ENCODE data around the gene KIF20B. TPM values are rescaled to one million over a fixed set of nuclear protein-coding genes. Genes with fewer than 3 reads are reported as not detected.

Gene KIF20B
- total and polyA plus RNA-seq, 2 donors from 2014 or later, result 0.67 to 7.3 TPM

DNA sequence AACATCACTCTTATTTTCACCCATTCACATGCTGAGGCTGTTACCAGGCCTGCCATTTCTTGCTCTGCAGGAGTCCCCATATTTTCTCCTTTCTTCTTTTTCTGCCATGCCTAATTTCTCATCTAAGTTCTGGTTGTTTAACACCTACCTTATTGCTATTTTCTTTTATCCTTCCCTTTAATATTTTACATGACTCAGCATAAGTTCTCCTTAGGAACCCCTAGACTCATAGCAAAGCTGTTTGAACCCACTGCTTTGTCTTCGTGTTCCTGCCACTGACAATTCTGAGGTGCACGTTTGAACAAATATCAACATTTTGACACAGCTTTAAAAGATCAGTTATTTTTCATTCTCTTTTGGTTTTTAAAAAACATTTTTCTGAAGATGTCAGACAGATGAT lies 98.2 kb downstream of the KIF20B start:
- no peaks in the 10 kb centered on the region for H3K36me3 ChIP-seq (ENCODE audit: control insufficient read depth in 2 of 3, insufficient read depth in 3 of 3, low read length in 3 of 3)
- H3K4me1 ChIP-seq (ENCODE audit: control insufficient read depth in 2 of 3, insufficient read depth in 2 of 3, low read depth in 1 of 3, low read length in 3 of 3), result peaks cover 0 to 3% (median 0%) of the 10 kb centered on the region in 3 donors
- TF ChIP-seq, protein P1, sequence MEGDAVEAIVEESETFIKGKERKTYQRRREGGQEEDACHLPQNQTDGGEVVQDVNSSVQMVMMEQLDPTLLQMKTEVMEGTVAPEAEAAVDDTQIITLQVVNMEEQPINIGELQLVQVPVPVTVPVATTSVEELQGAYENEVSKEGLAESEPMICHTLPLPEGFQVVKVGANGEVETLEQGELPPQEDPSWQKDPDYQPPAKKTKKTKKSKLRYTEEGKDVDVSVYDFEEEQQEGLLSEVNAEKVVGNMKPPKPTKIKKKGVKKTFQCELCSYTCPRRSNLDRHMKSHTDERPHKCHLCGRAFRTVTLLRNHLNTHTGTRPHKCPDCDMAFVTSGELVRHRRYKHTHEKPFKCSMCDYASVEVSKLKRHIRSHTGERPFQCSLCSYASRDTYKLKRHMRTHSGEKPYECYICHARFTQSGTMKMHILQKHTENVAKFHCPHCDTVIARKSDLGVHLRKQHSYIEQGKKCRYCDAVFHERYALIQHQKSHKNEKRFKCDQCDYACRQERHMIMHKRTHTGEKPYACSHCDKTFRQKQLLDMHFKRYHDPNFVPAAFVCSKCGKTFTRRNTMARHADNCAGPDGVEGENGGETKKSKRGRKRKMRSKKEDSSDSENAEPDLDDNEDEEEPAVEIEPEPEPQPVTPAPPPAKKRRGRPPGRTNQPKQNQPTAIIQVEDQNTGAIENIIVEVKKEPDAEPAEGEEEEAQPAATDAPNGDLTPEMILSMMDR (IDR thresholded peaks at IDR 0.05; ENCODE audit: borderline replicate concordance, extremely low read depth, insufficient read depth), result no peak
- no peak for FAIRE-seq
- no peak overlapping the region for H3K9ac ChIP-seq (ENCODE audit: low read length in 3 of 3)
- no peaks in the 10 kb centered on the region for H3K27me3 ChIP-seq (ENCODE audit: control insufficient read depth, insufficient read depth, low read length)
- no peaks in the 10 kb centered on the region for H3K9me3 ChIP-seq (ENCODE audit: control insufficient read depth in 2 of 3, insufficient read depth in 1 of 3, low read length in 3 of 3)
- H3K4me3 ChIP-seq (ENCODE audit: low read length in 3 of 3), result no peak overlapping the region
- no peak for DNase-seq
- H3K27ac ChIP-seq (ENCODE audit: low read depth in 2 of 2, low read length in 2 of 2), result no peak overlapping the region
- intact Hi-C loops (cut with DNase I), result loop anchor here (10.0 kb wide), 1 partner anchor 1065 kb away; no protein-coding TSS in a partner anchor

DNA sequence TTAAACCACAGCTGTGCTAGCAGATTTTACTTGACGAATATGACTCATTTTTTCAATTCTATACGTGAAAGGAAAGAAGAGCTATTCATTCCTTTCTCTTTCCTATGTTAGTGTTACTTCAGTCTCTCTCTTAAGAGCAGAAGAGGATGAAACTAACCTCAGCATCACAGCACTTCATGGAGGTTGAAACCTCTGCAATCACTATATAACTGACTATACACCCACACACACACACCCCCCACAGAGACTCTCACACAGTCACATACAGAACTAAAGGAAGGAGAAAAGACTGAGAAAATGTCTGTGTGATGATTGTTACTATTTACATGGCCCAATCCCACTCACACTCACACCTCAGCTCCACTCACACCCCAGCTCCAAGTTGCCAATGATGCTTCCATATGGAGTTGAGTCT lies 104.2 kb downstream of the KIF20B start:
- no peaks in the 10 kb centered on the region for H3K4me1 ChIP-seq (ENCODE audit: control insufficient read depth in 2 of 3, insufficient read depth in 2 of 3, low read depth in 1 of 3, low read length in 3 of 3)
- no peak for FAIRE-seq
- no peaks in the 10 kb centered on the region for H3K9me3 ChIP-seq (ENCODE audit: control insufficient read depth in 2 of 3, insufficient read depth in 1 of 3, low read length in 3 of 3)
- TF ChIP-seq, protein P1 (IDR thresholded peaks at IDR 0.05; ENCODE audit: borderline replicate concordance, extremely low read depth, insufficient read depth), result no peak
- no peak for DNase-seq
- H3K4me3 ChIP-seq (ENCODE audit: low read length in 3 of 3), result no peak overlapping the region
- no peak overlapping the region for H3K9ac ChIP-seq (ENCODE audit: low read length in 3 of 3)
- intact Hi-C loops (cut with DNase I), result no loop called here
- H3K36me3 ChIP-seq (ENCODE audit: control insufficient read depth in 2 of 3, insufficient read depth in 3 of 3, low read length in 3 of 3), result no peaks in the 10 kb centered on the region
- H3K27ac ChIP-seq (ENCODE audit: low read depth in 2 of 2, low read length in 2 of 2), result no peak overlapping the region
- no peaks in the 10 kb centered on the region for H3K27me3 ChIP-seq (ENCODE audit: control insufficient read depth, insufficient read depth, low read length)

DNA sequence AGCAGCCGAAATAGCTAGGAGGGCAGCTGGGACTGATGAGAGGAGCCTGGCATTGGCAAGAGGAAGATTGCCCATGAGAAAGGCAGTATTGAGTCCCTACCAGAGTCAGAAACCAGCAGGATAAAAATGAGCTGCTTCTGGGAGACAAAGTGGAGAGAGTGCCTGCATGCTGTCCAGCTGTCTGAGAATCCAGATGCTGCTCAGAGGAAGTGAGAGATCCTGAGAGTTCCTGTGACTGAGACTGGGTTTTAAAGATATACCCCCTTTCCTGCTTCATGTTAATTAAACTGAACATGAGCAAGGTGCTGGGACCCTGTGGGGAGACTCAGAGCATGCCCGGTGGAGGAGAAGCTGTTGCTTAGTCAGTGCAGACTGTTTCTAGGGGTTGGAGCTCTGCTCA lies 107.5 kb downstream of the KIF20B start:
- H3K4me3 ChIP-seq (ENCODE audit: low read length in 3 of 3), result no peak overlapping the region
- intact Hi-C loops (cut with DNase I), result no loop called here
- H3K9me3 ChIP-seq (ENCODE audit: control insufficient read depth in 2 of 3, insufficient read depth in 1 of 3, low read length in 3 of 3), result no peaks in the 10 kb centered on the region
- no peak overlapping the region for H3K9ac ChIP-seq (ENCODE audit: low read length in 3 of 3)
- no peaks in the 10 kb centered on the region for H3K27me3 ChIP-seq (ENCODE audit: control insufficient read depth, insufficient read depth, low read length)
- no peak for FAIRE-seq
- no peaks in the 10 kb centered on the region for H3K4me1 ChIP-seq (ENCODE audit: control insufficient read depth in 2 of 3, insufficient read depth in 2 of 3, low read depth in 1 of 3, low read length in 3 of 3)
- no peak for DNase-seq
- H3K27ac ChIP-seq (ENCODE audit: low read depth in 2 of 2, low read length in 2 of 2), result no peak overlapping the region
- no peaks in the 10 kb centered on the region for H3K36me3 ChIP-seq (ENCODE audit: control insufficient read depth in 2 of 3, insufficient read depth in 3 of 3, low read length in 3 of 3)
- TF ChIP-seq, protein P1 (IDR thresholded peaks at IDR 0.05; ENCODE audit: borderline replicate concordance, extremely low read depth, insufficient read depth), result no peak

DNA sequence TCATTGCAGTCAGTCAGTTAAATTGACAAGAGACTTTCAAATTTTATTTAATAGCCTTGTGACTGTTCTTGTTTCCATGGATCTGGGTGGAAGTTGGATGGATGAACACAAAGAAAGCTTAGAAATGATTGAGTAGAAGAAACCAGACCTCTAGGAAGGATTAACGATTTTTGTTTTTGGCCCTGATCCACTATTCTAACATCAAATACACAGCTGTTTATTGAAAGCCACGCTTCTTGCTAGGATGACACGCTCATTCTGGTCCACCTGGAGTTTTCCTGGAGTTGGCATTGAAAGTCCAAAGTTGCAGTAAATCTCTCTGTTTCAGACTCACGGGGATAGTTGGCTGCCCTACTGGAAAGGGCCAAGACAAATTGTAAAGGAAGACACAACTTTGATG lies 108.4 kb downstream of the KIF20B start:
- Histone ChIP-seq H3K4me1 (ENCODE audit: control insufficient read depth in 2 of 3, insufficient read depth in 2 of 3, low read depth in 1 of 3, low read length in 3 of 3) (no peaks in the 10 kb centered on the region), H3K27ac (ENCODE audit: low read depth in 2 of 2, low read length in 2 of 2) (no peak overlapping the region), H3K27me3 (ENCODE audit: control insufficient read depth, insufficient read depth, low read length) (no peaks in the 10 kb centered on the region), H3K9me3 (ENCODE audit: control insufficient read depth in 2 of 3, insufficient read depth in 1 of 3, low read length in 3 of 3) (no peaks in the 10 kb centered on the region), H3K36me3 (ENCODE audit: control insufficient read depth in 2 of 3, insufficient read depth in 3 of 3, low read length in 3 of 3) (no peaks in the 10 kb centered on the region), H3K4me3 (ENCODE audit: low read length in 3 of 3) (no peak overlapping the region), H3K9ac (ENCODE audit: low read length in 3 of 3) (no peak overlapping the region)
- DNase-seq (no peak), FAIRE-seq (no peak)
- intact Hi-C loops (cut with DNase I), result no loop called here
- TF ChIP-seq, protein P1 (IDR thresholded peaks at IDR 0.05; ENCODE audit: borderline replicate concordance, extremely low read depth, insufficient read depth), result no peak
